GM19239 (cell line): Measurements from ENCODE around the gene CCDC63.
A peak's percentile ranks its signal among the peaks of the same experiment; 100 is the strongest.

Source experiments
- DNase-seq: peaks from one replicate; pipeline ENCODE4 v3.0.0; 2011; ENCODE audit warnings: low spot score; ENCODE audit not compliant: insufficient read length
- FAIRE-seq: peaks from 2 replicates; lab custom pipeline; 2011; peaks lifted over from hg19 to GRCh38; lab: Jason Lieb, UNC

The CCDC63 gene

GRCh38 chr12:110846615-110847566, at the start of gene CCDC63:
Gene CCDC63, plus strand, starts transcription at chr12:110846987. Its CDS starts 5,968 bp downstream, at chr12:110852955.
- FAIRE-seq: peak; percentile 14
- DNase-seq: peak; percentile 40

GRCh38 chr12:110798461-110798860, 48.3 kb upstream of the CCDC63 start:
- FAIRE-seq (no peak), DNase-seq (no peak)

- FAIRE-seq: no peak
- no peak for DNase-seq
Observed at GRCh38 chr12:110802489-110802888, 44.3 kb upstream of the CCDC63 start.

- DNase-seq: no peak
- no peak for FAIRE-seq
Observed at GRCh38 chr12:110804406-110804805, 42.4 kb upstream of the CCDC63 start.

GRCh38 chr12:110807640-110808039, 39.1 kb upstream of the CCDC63 start:
- DNase-seq: no peak
- FAIRE-seq: no peak

- no peak for FAIRE-seq
- DNase-seq: no peak
Observed at GRCh38 chr12:110809149-110809548, 37.6 kb upstream of the CCDC63 start.

- DNase-seq (no peak), FAIRE-seq (no peak)
Observed at GRCh38 chr12:110811972-110812371, 34.8 kb upstream of the CCDC63 start.

- FAIRE-seq (no peak), DNase-seq (no peak)
Observed at GRCh38 chr12:110813285-110813684, 33.5 kb upstream of the CCDC63 start.

- FAIRE-seq (no peak), DNase-seq (no peak)
Observed at GRCh38 chr12:110813756-110814155, 33.0 kb upstream of the CCDC63 start.

- FAIRE-seq: no peak
- DNase-seq: no peak
Observed at GRCh38 chr12:110816248-110816647, 30.5 kb upstream of the CCDC63 start.

GRCh38 chr12:110816779-110817178, 30.0 kb upstream of the CCDC63 start:
- no peak for FAIRE-seq
- DNase-seq: no peak

- DNase-seq: no peak
- FAIRE-seq: no peak
Observed at GRCh38 chr12:110818511-110818910, 28.3 kb upstream of the CCDC63 start.

GRCh38 chr12:110819150-110819549, 27.6 kb upstream of the CCDC63 start:
- no peak for DNase-seq
- FAIRE-seq: no peak

- DNase-seq: no peak
- FAIRE-seq: no peak
Observed at GRCh38 chr12:110819646-110820045, 27.1 kb upstream of the CCDC63 start.

- FAIRE-seq: no peak
- no peak for DNase-seq
Observed at GRCh38 chr12:110821917-110822316, 24.9 kb upstream of the CCDC63 start.

- no peak for FAIRE-seq
Observed at GRCh38 chr12:110822821-110823415, 23.9 kb upstream of the CCDC63 start.

GRCh38 chr12:110824342-110824741, 22.4 kb upstream of the CCDC63 start:
- DNase-seq (no peak), FAIRE-seq (no peak)

More at GRCh38 chr12:110822821-110823415, 23.9 kb upstream of the CCDC63 start:
- DNase-seq: no peak

- DNase-seq (no peak), FAIRE-seq (no peak)
Observed at GRCh38 chr12:110825530-110825929, 21.3 kb upstream of the CCDC63 start.

- FAIRE-seq: peak; percentile 100
- peak; percentile 75 for DNase-seq
Observed at GRCh38 chr12:110826592-110827200, 20.1 kb upstream of the CCDC63 start.

GRCh38 chr12:110829308-110829707, 17.5 kb upstream of the CCDC63 start:
- FAIRE-seq (no peak), DNase-seq (no peak)

- no peak for DNase-seq
- FAIRE-seq: no peak
Observed at GRCh38 chr12:110836291-110836690, 10.5 kb upstream of the CCDC63 start.
